Retinal pigment epithelial cell (primary cell): ENCODE measurements around the gene MRAS.

Source experiments
- DNase-seq: peaks from one replicate; pipeline ENCODE4 v3.0.0-alpha.2; 2010; ENCODE audit warnings: low read depth
- H3K4me3 ChIP-seq: 2 replicates; pipeline ENCODE4 v1.5.1; 2011; ENCODE audit warnings: mild to moderate bottlenecking, low read length, control low read depth, moderate library complexity
- TF ChIP-seq, protein P1 (sequence below): conservative IDR thresholded peaks from 2 replicates; pipeline ENCODE4 v1.5.1; 2011; ENCODE audit warnings: low read depth, low read length, control low read depth, inconsistent platforms

MRAS gene

DNA sequence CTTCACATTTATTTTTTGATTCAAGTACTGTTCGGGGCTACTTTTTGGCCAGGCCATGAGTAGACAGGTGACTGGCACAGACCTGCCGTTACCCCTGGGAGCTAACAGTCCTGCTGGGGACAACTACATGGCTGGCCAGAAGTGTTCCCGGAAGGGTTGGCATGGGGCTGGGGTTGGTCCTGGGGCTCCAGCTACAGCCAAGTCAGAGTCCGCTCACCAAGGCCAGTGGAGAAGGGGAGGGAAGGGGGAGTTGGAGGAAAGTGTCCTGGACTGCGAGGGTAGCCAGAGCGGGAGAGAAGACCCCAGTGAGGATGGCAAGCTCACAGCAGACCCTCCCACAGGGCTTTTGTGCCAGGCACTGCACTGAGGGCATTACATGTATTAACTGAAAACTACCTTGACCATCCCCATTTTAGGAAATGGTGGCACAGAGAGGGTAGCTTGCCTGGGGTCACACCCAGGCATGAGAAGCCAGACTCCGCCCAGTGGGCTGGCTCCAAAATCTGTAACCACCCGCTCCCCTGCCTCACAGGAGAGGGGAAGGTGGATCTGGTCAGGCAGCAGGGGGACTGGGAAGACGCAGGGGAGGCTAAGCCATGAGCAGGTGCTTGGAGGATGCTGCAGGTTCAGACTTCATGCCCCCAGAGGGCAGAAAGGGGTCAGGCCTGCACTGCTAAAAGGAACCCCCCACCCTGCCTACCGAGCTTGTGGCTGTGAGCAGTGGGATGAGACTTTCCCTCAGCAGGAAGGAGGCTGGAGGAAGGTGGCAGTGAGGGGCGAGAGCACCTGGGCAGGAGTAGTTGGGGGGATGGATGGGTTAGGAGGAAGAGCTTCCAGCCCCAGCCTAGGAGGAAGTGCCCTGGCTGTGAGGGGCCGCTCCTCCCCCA lies 47.7 kb downstream of the MRAS start:
- DNase-seq, result no peak
- TF ChIP-seq, protein P1, sequence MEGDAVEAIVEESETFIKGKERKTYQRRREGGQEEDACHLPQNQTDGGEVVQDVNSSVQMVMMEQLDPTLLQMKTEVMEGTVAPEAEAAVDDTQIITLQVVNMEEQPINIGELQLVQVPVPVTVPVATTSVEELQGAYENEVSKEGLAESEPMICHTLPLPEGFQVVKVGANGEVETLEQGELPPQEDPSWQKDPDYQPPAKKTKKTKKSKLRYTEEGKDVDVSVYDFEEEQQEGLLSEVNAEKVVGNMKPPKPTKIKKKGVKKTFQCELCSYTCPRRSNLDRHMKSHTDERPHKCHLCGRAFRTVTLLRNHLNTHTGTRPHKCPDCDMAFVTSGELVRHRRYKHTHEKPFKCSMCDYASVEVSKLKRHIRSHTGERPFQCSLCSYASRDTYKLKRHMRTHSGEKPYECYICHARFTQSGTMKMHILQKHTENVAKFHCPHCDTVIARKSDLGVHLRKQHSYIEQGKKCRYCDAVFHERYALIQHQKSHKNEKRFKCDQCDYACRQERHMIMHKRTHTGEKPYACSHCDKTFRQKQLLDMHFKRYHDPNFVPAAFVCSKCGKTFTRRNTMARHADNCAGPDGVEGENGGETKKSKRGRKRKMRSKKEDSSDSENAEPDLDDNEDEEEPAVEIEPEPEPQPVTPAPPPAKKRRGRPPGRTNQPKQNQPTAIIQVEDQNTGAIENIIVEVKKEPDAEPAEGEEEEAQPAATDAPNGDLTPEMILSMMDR, result no peak

DNA sequence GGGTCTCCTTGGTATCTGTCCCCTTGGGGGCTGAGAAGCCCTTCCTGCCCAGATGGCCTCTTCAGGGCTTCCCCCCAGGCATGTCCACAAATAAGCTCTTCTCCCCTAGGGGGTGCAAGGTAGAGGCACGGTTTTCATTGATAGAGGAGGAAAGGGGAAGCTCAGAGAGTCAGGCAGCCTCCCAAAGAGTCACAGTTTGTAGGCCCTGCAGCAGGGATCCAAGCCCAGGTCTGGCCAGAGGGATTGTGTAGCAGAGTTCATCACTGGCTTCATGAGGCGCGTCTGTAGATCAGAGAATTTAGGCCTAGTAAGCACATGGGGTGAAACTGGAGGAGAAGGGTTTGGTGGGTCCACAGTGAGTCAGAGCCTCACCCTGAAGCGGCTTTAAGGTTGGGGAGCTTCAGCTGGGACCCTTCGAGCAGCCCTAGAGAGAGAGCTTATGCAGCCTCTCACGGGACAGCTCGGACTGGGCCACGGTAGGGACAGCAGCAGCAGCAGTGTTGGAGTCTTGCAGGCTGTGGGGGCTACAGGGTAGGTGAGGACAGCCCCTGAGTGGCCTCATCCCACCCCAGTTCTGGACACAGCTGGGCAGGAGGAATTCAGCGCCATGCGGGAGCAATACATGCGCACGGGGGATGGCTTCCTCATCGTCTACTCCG lies 48.5 kb downstream of the MRAS start:
- DNase-seq, result no peak

More for the DNA sequence above, 47.7 kb downstream of the MRAS start:
- no peak overlapping the region for H3K4me3 ChIP-seq

DNA sequence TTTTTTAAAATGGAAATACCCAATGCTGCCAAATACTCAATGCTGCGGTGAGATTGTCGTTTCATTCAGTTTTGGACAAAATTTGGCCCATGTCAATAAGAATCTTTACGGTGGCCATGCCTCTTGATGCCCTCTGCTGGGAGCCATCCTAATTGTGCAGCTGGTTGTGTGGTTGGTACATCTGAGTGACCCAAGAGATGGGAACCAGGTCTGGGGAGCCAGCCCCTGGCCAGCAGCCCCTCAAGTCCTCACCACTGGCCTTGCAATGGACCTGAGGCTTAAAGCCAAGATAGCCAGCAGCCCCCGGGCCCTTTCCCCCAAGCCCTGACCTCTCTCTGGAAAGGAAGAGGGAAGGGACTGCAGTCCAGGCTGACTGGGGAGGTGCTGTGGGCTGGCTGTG lies 49.6 kb downstream of the MRAS start:
- no peak overlapping the region for H3K4me3 ChIP-seq
- TF ChIP-seq, protein P1, result no peak
- no peak for DNase-seq

More for the DNA sequence above, 48.5 kb downstream of the MRAS start:
- H3K4me3 ChIP-seq, result no peak overlapping the region
- TF ChIP-seq, protein P1, result no peak

DNA sequence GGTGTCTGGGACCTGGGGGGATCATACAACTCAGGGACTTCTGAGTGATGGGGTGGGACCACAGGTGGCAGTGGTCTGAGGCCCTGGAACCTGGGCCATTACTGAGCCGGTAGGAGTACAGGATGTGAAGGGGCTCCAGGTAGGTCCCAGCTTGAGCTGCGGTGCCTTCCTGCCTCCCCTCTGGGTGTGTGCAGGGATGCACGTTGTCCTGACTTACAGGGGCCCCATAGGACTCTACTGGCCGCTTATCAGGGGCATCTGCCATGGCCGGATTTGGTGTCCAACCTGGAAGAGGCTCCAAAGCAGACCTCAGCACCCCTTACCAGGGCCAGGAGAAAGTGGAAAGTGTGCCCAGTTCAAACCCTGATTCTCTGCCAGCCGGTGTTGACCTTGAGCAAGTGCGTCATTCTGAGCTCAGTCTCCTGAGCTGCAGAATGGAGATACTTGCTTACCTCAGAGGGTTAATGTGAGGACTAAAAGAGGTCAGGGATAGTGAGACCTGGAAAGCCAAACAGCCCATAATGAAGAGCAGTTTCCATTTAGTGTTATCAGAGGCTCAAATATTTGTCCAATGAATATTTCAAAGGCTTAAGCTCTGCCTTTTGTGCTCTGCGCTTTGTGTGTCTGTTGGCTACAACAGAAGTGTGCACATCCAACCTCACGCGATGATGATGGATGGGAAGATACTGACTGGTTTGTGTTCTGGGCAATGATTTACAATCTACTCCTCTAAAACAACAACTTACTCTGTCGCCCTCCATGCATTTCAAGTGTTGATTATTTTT lies 50.6 kb downstream of the MRAS start:
- H3K4me3 ChIP-seq, result no peak overlapping the region
- TF ChIP-seq, protein P1, result no peak
- DNase-seq, result no peak

DNA sequence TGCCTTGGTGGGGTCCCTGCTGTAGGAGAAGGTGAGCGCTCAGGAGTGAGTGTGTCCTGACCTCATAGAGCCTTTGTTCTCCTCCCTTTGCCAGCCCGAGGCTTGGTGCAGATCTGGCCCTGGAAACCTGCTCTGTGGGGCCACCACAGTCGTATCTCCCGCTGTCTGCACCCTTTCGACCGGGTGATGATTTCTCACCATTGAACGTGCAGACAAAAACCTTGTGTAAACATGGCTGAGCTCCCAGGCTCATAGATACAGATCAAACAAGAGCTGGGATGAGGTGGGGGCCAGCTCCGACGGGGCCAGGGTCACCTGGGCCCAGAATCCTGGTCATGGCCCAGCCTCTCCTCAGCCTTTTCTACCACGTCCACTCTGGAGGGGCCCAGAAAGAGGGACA lies 51.4 kb downstream of the MRAS start:
- DNase-seq, result no peak
- TF ChIP-seq, protein P1, result no peak
- H3K4me3 ChIP-seq, result no peak overlapping the region

DNA sequence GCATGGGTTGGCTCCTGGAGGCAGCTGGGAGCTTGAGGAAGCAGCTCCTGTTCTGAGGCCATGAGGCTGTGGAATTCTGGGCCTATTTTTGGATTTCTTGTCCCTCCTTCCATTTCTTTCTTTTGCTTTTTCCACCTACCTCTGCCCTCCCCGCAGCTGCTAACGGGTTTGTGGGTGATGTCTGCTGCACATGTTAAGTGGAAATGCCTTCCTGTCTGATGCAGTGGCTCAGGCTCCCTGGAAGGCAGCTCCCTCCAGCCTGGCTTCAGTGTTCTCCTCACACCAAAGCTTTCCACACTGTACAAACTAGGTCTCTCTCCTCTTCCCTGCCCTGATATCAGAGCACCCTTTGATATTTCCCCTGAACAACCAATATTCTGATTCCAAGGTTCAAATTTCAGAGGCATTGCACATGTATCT lies 52.3 kb downstream of the MRAS start:
- DNase-seq, result no peak
- TF ChIP-seq, protein P1, result no peak
- H3K4me3 ChIP-seq, result no peak overlapping the region
